SW480 (cell line): ENCODE results near the gene HTT.
A peak's percentile ranks its signal among the peaks of the same experiment; 100 is the strongest.
"Not testable (repeated sequence)": the region's sequence is repeated elsewhere in the genome, so short reads cannot be mapped to it uniquely, and the experiment has no call there.

ENCODE experiments used
- DNase-seq: peaks from one replicate; pipeline ENCODE4 v3.0.0-alpha.2; 2016; ENCODE audit warnings: low spot score

HTT gene

GRCh38 chr4:3121596-3121995, 47.1 kb downstream of the HTT start:
- DNase-seq, result no peak

- DNase-seq, result no peak
Measured at GRCh38 chr4:3122081-3122563, 47.6 kb downstream of the HTT start.

GRCh38 chr4:3123181-3123671, 48.7 kb downstream of the HTT start:
- DNase-seq, result no peak

- DNase-seq, result no peak
Measured at GRCh38 chr4:3124070-3124767, 49.7 kb downstream of the HTT start.

GRCh38 chr4:3127112-3127511, 52.6 kb downstream of the HTT start:
- DNase-seq, result no peak

GRCh38 chr4:3128058-3128457, 53.6 kb downstream of the HTT start:
- no peak for DNase-seq

GRCh38 chr4:3128976-3129375, 54.5 kb downstream of the HTT start:
- no peak for DNase-seq

GRCh38 chr4:3130201-3130600, 55.7 kb downstream of the HTT start:
- no peak for DNase-seq

GRCh38 chr4:3130826-3131225, 56.3 kb downstream of the HTT start:
- DNase-seq, result no peak

- no peak for DNase-seq
Measured at GRCh38 chr4:3134201-3134600, 59.7 kb downstream of the HTT start.

GRCh38 chr4:3135155-3136011, 60.9 kb downstream of the HTT start:
- DNase-seq, result no peak

- peak; percentile 3 for DNase-seq
Measured at GRCh38 chr4:3136454-3136853, 62.0 kb downstream of the HTT start.

- no peak for DNase-seq
Measured at GRCh38 chr4:3137908-3138307, 63.4 kb downstream of the HTT start.

GRCh38 chr4:3145234-3145924, 70.9 kb downstream of the HTT start:
- peak; percentile 6 for DNase-seq

- DNase-seq, result no peak
Measured at GRCh38 chr4:3148926-3149325, 74.4 kb downstream of the HTT start.

GRCh38 chr4:3151238-3151637, 76.8 kb downstream of the HTT start:
- not testable (repeated sequence) for DNase-seq

- no peak for DNase-seq
Measured at GRCh38 chr4:3157366-3157765, 82.9 kb downstream of the HTT start.

GRCh38 chr4:3158841-3159240, 84.4 kb downstream of the HTT start:
- no peak for DNase-seq

- no peak for DNase-seq
Measured at GRCh38 chr4:3160438-3160837, 86.0 kb downstream of the HTT start.

GRCh38 chr4:3161044-3161443, 86.6 kb downstream of the HTT start:
- not testable (repeated sequence) for DNase-seq

- DNase-seq, result not testable (repeated sequence)
Measured at GRCh38 chr4:3166434-3166833, 92.0 kb downstream of the HTT start.

- no peak for DNase-seq
Measured at GRCh38 chr4:3168029-3168428, 93.5 kb downstream of the HTT start.
